Stimulated activated CD8-positive, alpha-beta memory T cell treated with anti-CD3 and anti-CD28 coated beads, Interleukin-12 subunit alpha, Interleukin-12 subunit beta, amount 100 ng/mL, for 24 hours (primary cell): ENCODE measurements around the gene OSM.
"Not testable (repeated sequence)": the region's sequence is repeated elsewhere in the genome, so short reads cannot be mapped to it uniquely, and the experiment has no call there.

Experiments used
- DNase-seq: peaks from one replicate; pipeline ENCODE4 v3.0.0-alpha.2; 2020; ENCODE audit errors: extremely low read depth

OSM gene

DNA sequence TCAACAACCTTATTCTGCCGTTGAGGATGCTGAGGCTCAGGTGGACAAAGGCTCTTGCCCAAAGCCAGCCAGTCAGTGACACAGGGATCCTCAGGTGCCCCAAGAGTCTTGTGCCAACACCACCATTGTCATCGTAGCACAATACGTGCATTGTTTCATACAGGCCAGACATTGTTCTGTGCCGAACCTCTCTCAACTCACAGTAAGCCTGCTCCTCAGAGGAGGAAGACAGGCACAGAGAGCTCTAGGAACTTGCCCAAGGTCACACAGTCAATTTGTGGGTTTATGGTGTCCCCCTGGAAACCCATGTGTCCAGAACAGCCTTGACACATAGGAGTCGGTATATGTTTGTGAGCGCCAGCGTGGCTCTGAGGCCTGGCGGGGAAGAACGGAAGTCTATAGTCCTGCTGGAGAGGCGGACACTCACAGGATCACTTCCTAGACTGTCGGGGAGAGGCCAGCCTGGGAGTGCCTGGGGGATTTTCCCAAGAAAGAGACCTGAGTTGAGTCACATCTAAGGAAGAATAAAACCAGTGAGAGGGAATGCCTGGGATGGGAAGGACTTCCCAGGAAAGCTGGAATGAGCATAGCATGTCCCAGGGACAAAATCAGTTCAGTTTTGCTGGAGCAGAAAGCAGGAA, 40.3 kb downstream of the OSM start:
- no peak for DNase-seq

GRCh38 chr22:30225220-30225927, 41.3 kb downstream of the OSM start:
- no peak for DNase-seq

DNA sequence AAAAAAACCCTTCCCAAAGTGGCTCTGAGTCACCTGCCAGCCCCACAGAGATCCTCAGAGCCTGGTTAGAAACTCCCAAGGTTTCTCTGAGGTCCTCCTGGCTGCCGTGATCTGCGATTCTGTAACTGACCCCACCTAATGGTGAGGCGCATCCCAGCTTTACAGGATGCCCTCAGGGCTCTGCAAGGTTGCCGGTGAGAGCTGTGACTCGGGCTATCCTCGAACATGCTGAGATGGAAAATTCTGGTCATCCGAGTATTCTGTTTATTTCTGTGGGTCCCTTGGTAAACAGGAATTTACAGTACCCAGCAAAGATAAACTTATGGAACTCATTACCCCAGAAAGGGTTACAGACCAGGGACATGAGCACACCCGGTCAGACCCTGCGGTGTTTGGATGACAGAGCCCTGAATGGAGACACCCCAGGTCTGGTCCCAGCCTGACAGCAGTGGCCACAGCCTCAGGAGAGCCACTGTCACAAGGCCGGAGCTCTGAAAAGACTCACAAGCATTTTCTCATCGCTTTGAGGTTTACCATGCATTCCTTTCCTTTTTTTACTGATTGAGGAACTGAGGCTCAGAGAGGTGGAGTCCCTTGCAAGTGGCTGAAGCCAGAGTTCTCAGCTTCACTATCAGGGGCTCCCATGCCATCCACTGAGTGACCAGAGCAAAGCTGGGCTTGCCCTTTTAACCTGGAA, 42.3 kb downstream of the OSM start:
- no peak for DNase-seq

GRCh38 chr22:30223303-30223702, 43.3 kb downstream of the OSM start:
- DNase-seq, result no peak

DNA sequence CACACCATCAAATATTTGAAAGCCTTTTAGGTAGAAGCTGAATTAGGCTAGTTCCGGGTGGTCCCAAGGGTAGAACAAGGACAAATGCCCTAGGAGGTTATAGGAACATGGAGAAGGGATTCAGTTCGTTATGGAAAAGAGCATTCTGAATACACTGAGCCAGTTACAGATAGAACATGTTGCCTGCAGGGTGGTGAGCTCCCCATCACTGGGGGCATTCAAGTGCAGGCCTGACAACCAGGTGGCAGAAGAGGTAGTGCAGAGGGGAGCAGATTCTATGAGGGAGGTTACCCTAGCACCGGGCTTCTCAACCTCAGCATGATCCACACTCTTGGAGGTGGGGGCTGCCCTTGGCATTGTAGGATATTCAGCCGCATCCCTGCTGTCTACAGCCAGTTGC, 44.3 kb downstream of the OSM start:
- no peak for DNase-seq

DNA sequence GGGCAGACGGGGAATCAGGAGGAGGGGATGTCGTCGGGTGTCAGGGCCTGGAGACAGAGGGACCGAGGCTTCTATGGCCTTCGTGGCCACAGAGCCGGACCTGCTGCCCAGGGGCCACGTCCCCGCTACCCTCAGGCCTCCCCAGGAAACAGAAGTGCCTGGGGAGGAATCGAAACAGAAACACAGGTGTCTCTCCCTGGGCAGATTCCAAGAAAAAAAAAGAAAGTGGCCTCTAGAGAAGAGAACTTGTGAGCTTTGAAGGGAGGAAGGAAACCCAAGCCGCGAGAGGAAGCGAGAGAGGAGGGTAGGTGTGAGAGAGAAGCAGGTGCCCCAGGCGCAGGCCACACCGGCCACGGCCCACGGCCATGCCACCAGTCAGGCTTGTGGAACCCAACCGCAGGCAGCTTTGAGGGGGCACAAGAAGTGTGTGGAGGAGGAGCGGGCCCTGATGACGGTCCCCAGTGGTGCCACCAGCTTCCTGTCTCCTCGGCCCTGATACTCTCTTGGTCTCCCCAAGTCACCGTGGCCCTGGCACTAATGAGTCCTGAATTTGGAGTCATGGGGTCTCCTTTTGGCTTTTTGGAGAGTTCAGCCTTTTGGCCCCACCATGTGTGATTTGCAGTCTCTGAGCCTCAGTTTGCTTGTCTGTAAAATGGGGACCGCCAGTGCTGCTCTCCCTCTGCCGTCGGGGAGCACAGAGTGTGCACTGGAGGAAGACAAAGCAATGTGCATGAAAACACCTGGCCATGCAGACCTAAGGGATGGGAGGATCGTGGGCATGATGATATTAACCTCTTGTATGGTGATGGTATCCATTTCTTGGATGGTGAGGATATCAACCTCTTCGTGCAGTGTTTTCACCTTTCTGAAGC, 45.3 kb downstream of the OSM start:
- DNase-seq, result no peak

DNA sequence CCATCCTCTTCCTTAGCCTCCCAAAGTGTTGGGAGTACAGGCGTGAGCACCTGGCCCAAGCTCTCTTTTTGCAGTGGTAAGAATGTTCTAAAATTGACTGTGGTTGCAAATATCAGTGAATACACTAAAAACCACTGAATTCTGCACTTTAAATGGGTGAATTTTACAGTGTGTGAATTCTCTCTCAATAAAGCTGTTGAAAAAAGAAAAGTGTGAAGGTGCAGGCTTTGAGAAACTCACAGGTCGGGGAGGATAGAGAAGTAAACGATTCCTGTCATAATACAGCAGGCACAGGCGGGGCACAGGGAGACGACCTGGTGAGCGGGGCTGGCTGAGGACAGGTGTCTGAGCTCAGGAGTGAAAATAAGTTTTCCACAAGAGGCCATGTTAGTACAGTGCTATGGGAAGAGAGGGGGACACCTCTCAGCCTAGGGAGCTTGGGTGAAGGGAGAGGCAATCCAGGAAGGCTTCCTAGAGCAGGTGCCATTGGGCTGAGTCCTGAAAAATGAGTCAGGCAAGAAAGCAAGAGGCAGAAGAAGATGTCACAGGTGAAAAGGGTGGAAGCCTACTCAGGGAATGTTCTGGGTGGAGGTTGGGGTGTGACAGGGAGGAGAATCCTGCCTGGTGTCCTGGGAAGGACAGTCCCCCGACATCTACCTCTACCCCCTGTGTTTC, 46.2 kb downstream of the OSM start:
- no peak for DNase-seq

DNA sequence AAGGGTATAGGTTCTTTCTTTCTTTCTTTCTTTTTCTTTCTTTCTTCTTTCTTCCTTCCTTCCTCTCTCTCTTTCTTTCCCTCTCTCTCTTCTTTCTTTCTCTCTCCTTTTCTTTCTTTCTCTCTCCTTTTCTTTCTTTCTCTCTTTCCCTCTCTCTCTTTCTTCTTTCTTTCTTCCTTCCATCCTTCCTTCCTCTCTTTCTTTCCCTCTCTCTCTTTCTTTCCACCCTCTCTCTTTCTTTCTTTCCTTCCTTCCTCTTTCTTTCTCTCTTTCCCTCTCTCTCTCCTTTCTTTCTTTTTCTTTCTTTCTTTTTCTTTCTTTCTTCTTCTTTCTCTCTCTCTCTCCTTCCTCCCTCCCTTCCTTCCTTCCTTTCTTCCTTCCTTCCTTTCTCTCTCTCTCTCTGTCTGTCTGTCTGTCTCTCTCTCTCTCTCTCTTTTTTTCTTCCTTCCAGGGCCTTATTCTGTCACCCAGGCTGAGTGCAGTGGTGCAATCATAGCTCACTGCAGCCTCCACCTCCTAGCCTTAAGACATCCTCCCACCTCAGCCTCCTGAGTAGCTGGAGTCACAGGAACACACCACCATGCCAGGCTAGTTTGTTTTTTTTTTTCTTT, 46.9 kb downstream of the OSM start:
- no peak for DNase-seq

- DNase-seq, result no peak
These were observed 47.5 kb downstream of the OSM start for GRCh38 chr22:30219049-30219654.

GRCh38 chr22:30217698-30218560, 48.7 kb downstream of the OSM start:
- no peak for DNase-seq

GRCh38 chr22:30216710-30217109, 49.9 kb downstream of the OSM start:
- no peak for DNase-seq

GRCh38 chr22:30216272-30216671, 50.4 kb downstream of the OSM start:
- not testable (repeated sequence) for DNase-seq

GRCh38 chr22:30214703-30215407, 51.8 kb downstream of the OSM start:
- DNase-seq, result no peak

- no peak for DNase-seq
These were observed 53.6 kb downstream of the OSM start for GRCh38 chr22:30212996-30213441.
